IMR-90 (cell line): ENCODE data around the gene IL17REL. TPM values are rescaled to one million over a fixed set of nuclear protein-coding genes. Genes with fewer than 3 reads are reported as not detected.

Experiments
- ATAC-seq: fragments of 200-7000 bp; cut with Tn5 transposase; 2 replicates; pipeline ENCODE4 v1.9.1; 2020; ENCODE audit warnings: low read depth, mild to moderate bottlenecking, moderate library complexity
- BruUV-seq: library from RNA; stranded (reverse); fragments of 400-500 nt; replicated peaks from 2 replicates; lab custom pipeline; 2021; lab: Mats Ljungman, UMichigan
- CTCF ChIA-PET: fragments of 300-600 bp; formaldehyde crosslinking; extraction: SDS; loops from one replicate; lab custom pipeline; 2021; ENCODE audit warnings: antibody characterized with exemption; lab: Yijun Ruan, JAX
- POLR2A ChIA-PET: fragments of 300-600 bp; sonication (Branson Sonifier 250); formaldehyde crosslinking; loops from one replicate; lab custom pipeline; 2022; ENCODE audit warnings: antibody characterized with exemption; ENCODE audit not compliant: unreplicated experiment; lab: Charles Lee
- DNase-seq: peaks from one replicate; pipeline ENCODE4 v3.0.0; 2013
- H2AFZ ChIP-seq: replicated peaks from 2 replicates; pipeline ENCODE3; 2013; ENCODE audit warnings: low read length, mild to moderate bottlenecking; ENCODE audit not compliant: poor library complexity
- H2AK5ac ChIP-seq: 2 replicates; pipeline ENCODE4 v1.6.1; 2013; ENCODE audit warnings: low read depth, low read length, inconsistent platforms
- H2AK9ac ChIP-seq: replicated peaks from 2 replicates; pipeline ENCODE3; 2013; ENCODE audit warnings: mild to moderate bottlenecking, low read depth, low read length, moderate library complexity; ENCODE audit not compliant: poor library complexity
- H2BK120ac ChIP-seq: 2 replicates; pipeline ENCODE4 v1.6.1; 2013; ENCODE audit warnings: low read depth, low read length, inconsistent platforms
- H2BK15ac ChIP-seq: 3 replicates; pipeline ENCODE4 v1.6.1; 2013; ENCODE audit warnings: low read depth, low read length, inconsistent platforms
- H2BK20ac ChIP-seq: 2 replicates; pipeline ENCODE4 v1.6.1; 2013; ENCODE audit warnings: low read depth, mild to moderate bottlenecking, inconsistent platforms, low read length, moderate library complexity
- H2BK5ac ChIP-seq: 2 replicates; pipeline ENCODE4 v1.6.1; 2013; ENCODE audit warnings: mild to moderate bottlenecking, low read depth, low read length, inconsistent platforms; ENCODE audit not compliant: poor library complexity, severe bottlenecking
- H3K14ac ChIP-seq: replicated peaks from 2 replicates; pipeline ENCODE4 v1.6.1; 2013; ENCODE audit warnings: low read depth, low read length, inconsistent platforms
- H3K18ac ChIP-seq: 2 replicates; pipeline ENCODE4 v1.6.1; 2013; ENCODE audit warnings: low read depth, low read length, control low read depth
- H3K23ac ChIP-seq: 2 replicates; pipeline ENCODE4 v1.6.1; 2013; ENCODE audit warnings: low read depth, low read length, inconsistent platforms
- H3K27ac ChIP-seq: 2 replicates; pipeline ENCODE4 v1.5.1; 2013; ENCODE audit warnings: mild to moderate bottlenecking, control low read depth, low read length; ENCODE audit not compliant: insufficient read depth
- H3K27me3 ChIP-seq: 2 replicates; pipeline ENCODE4 v1.6.1; 2013; ENCODE audit warnings: low read length; ENCODE audit not compliant: control insufficient read depth, insufficient read depth
- H3K36me3 ChIP-seq: 2 replicates; pipeline ENCODE4 v1.6.1; 2013; ENCODE audit warnings: low read length, mixed read lengths; ENCODE audit not compliant: control insufficient read depth, insufficient read depth
- H3K4ac ChIP-seq: 2 replicates; pipeline ENCODE4 v1.6.1; 2013; ENCODE audit warnings: low read depth, low read length, inconsistent platforms
- H3K4me1 ChIP-seq: 2 replicates; pipeline ENCODE4 v1.6.1; 2013; ENCODE audit warnings: low read length, mixed read lengths; ENCODE audit not compliant: control insufficient read depth, insufficient read depth
- H3K4me2 ChIP-seq: 2 replicates; pipeline ENCODE4 v1.6.1; 2013; ENCODE audit warnings: low read depth, mild to moderate bottlenecking, control low read depth, low read length, moderate library complexity
- H3K4me3 ChIP-seq: 2 replicates; pipeline ENCODE4 v1.5.1; 2013; ENCODE audit warnings: low read depth, mild to moderate bottlenecking, control low read depth, low read length, moderate library complexity; ENCODE audit not compliant: insufficient read depth
- H3K56ac ChIP-seq: 2 replicates; pipeline ENCODE4 v1.6.1; 2013; ENCODE audit warnings: low read length, inconsistent platforms; ENCODE audit not compliant: insufficient read depth; ENCODE audit errors: extremely low read depth
- H3K79me1 ChIP-seq, 2 experiments: 2 replicates each; pipeline ENCODE4 v1.6.1; 2013; ENCODE audit warnings: low read length in 2 of 2, inconsistent platforms in 1 of 2, low read depth in 1 of 2
- H3K9ac ChIP-seq: 2 replicates; pipeline ENCODE4 v1.6.1; 2013; ENCODE audit warnings: low read depth, low read length, control low read depth
- H3K9me1 ChIP-seq: 2 replicates; pipeline ENCODE4 v1.6.1; 2013; ENCODE audit warnings: low read length, inconsistent platforms; ENCODE audit not compliant: insufficient read depth
- H3K9me3 ChIP-seq: 2 replicates; pipeline ENCODE4 v1.6.1; 2013; ENCODE audit warnings: low read length; ENCODE audit not compliant: control insufficient read depth, insufficient read depth
- H4K20me1 ChIP-seq: 2 replicates; pipeline ENCODE4 v1.6.1; 2013; ENCODE audit warnings: low read length, inconsistent platforms; ENCODE audit not compliant: insufficient read depth
- H4K5ac ChIP-seq: 2 replicates; pipeline ENCODE4 v1.6.1; 2013; ENCODE audit warnings: mild to moderate bottlenecking, low read depth, low read length, control low read depth
- H4K8ac ChIP-seq, 2 experiments: 2 replicates each; pipeline ENCODE4 v1.6.1; 2013; ENCODE audit warnings: low read depth in 2 of 2, low read length in 2 of 2, control low read depth in 1 of 2, inconsistent platforms in 1 of 2
- H4K91ac ChIP-seq: 2 replicates; pipeline ENCODE4 v1.6.1; 2013; ENCODE audit warnings: low read depth, low read length, inconsistent platforms; ENCODE audit not compliant: insufficient read depth
- BHLHE40 ChIP-seq: fragments of 150-350 bp; IDR thresholded peaks from 2 replicates; pipeline ENCODE4 v1.6.1; 2016; ENCODE audit warnings: mild to moderate bottlenecking, low read depth, low read length
- CEBPB ChIP-seq: IDR thresholded peaks from 2 replicates; pipeline ENCODE4 v1.6.1; 2012; ENCODE audit warnings: low read depth, low read length, improper control_type of control experiment
- CHD1 ChIP-seq: IDR thresholded peaks from 2 replicates; pipeline ENCODE4 v1.6.1; 2012; ENCODE audit warnings: low read depth, low read length, improper control_type of control experiment
- FOS ChIP-seq: fragments of 150-350 bp; IDR thresholded peaks from 2 replicates; pipeline ENCODE4 v1.6.1; 2016; ENCODE audit warnings: low read depth, low read length
- MAFK ChIP-seq: IDR thresholded peaks from 2 replicates; pipeline ENCODE4 v1.6.1; 2012; ENCODE audit warnings: low read depth, low read length, improper control_type of control experiment
- MAZ ChIP-seq: IDR thresholded peaks from 2 replicates; pipeline ENCODE4 v1.6.1; 2012; ENCODE audit warnings: low read depth, mild to moderate bottlenecking, low read length, improper control_type of control experiment, moderate library complexity, borderline replicate concordance
- MXI1 ChIP-seq: IDR thresholded peaks from 2 replicates; pipeline ENCODE4 v1.6.1; 2012; ENCODE audit warnings: low read depth, mild to moderate bottlenecking, low read length, moderate library complexity, borderline replicate concordance
- NFE2L2 ChIP-seq: fragments of 150-350 bp; IDR thresholded peaks from 2 replicates; pipeline ENCODE4 v1.6.1; 2016; ENCODE audit warnings: low read depth, mild to moderate bottlenecking, low read length
- POLR2A ChIP-seq: IDR thresholded peaks from 2 replicates; pipeline ENCODE4 v1.6.1; 2012; ENCODE audit warnings: mild to moderate bottlenecking, low read depth, low read length
- RAD21 ChIP-seq: IDR thresholded peaks from 2 replicates; pipeline ENCODE4 v1.6.1; 2012; ENCODE audit warnings: low read length, improper control_type of control experiment
- RCOR1 ChIP-seq: IDR thresholded peaks from 2 replicates; pipeline ENCODE4 v1.6.1; 2012; ENCODE audit warnings: mild to moderate bottlenecking, low read length, improper control_type of control experiment; ENCODE audit not compliant: insufficient replicate concordance
- RFX5 ChIP-seq: IDR thresholded peaks from 2 replicates; pipeline ENCODE4 v1.8.0; 2012; ENCODE audit warnings: low read depth, mild to moderate bottlenecking, low read length, moderate library complexity
- SMC3 ChIP-seq: fragments of 150-350 bp; IDR thresholded peaks from 2 replicates; pipeline ENCODE4 v1.6.1; 2016; ENCODE audit warnings: low read depth, mild to moderate bottlenecking, antibody characterized with exemption, low read length, moderate library complexity
- WGBS, 2 experiments: methylation state at CpG; one replicate each; pipeline versions ENCODE4 v1.1.5 to v1.1.7; 2013; ENCODE audit warnings: missing lambda C conversion rate in 2 of 2; ENCODE audit not compliant: insufficient read length in 1 of 2; ENCODE audit errors: extremely low coverage in 2 of 2; 5-methylcytosine and 5-hydroxymethylcytosine counted together
- dilution Hi-C: fragments of 300-500 bp; cut with HindIII; formaldehyde crosslinking; loops from one replicate; pipeline ENCODE4 v1.14.3; 2018; ENCODE audit warnings: low sequenced_read_pairs; ENCODE audit not compliant: unreplicated experiment
- in situ Hi-C: fragments of 300-500 bp; cut with MboI; formaldehyde crosslinking; loops from 3 replicates; pipeline ENCODE4 v1.14.3; 2019; ENCODE audit warnings: low sequenced_read_pairs, inconsistent platforms, mixed read lengths
- intact Hi-C: fragments of 100-400 bp; cut with micrococcal nuclease; formaldehyde crosslinking; loops from 2 replicates; pipeline ENCODE4 v1.10.0; 2022
- polyA plus RNA-seq, 3 experiments: library from polyadenylated mRNA; depleted of rRNA; stranded (reverse); fragments of >200 nt; gene quantifications; 2 replicates each; pipeline ENCODE4 v1.2.3, GENCODE V29; 2012; ENCODE audit warnings: low replicate concordance in 1 of 3
- total RNA-seq: library from RNA; depleted of rRNA; stranded (reverse); fragments of >200 nt; gene quantifications from 2 replicates; pipeline ENCODE4 v1.2.3, GENCODE V29; 2012
- TF ChIP-seq, protein P1 (sequence below): fragments of 150-350 bp; IDR thresholded peaks from 2 replicates; pipeline ENCODE4 v1.6.1; 2017; ENCODE audit warnings: mild to moderate bottlenecking, antibody characterized with exemption, low read length, low read depth
- TF ChIP-seq, protein P2 (sequence below): conservative IDR thresholded peaks from 2 replicates; pipeline ENCODE4 v1.5.1; 2012; ENCODE audit warnings: mild to moderate bottlenecking, low read depth, low read length, improper control_type of control experiment
- TF ChIP-seq, protein P3 (sequence below): fragments of 150-350 bp; IDR thresholded peaks from 2 replicates; pipeline ENCODE4 v1.6.1; 2016; ENCODE audit warnings: low read depth, mild to moderate bottlenecking, low read length, moderate library complexity, borderline replicate concordance

Gene IL17REL
- total and polyA plus RNA-seq, 2 of the 4 experiments (the other 2 are of a cell fraction), result not detected

DNA sequence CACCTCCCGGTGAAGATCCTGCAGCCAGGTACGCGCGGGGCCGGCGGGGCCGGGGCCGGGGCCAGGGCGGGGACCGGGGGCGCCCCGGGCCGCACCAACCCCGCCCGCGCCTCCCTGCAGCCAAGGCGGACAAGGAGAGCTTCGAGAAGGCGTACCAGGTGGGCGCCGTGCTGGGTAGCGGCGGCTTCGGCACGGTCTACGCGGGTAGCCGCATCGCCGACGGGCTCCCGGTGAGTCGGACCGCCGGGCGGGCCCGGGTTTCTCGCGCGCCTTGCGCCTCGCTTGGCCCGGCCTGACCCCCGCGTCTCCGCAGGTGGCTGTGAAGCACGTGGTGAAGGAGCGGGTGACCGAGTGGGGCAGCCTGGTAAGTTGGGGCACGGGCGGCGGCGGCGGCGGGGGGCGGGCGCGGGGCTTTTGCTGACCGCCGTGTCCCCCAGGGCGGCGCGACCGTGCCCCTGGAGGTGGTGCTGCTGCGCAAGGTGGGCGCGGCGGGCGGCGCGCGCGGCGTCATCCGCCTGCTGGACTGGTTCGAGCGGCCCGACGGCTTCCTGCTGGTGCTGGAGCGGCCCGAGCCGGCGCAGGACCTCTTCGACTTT is 51.5 kb downstream of the IL17REL start:
- DNase-seq, result no peak
- intact Hi-C loops (no loop called here), in situ Hi-C loops (no loop called here), dilution Hi-C loops (no loop called here)
- H2BK120ac ChIP-seq, result no peak overlapping the region
- CTCF ChIA-PET, result no interaction called here
- peaks cover 16 to 44% of the 10 kb centered on the region in 2 experiments for H3K79me1 ChIP-seq
- H4K20me1 ChIP-seq, result peaks cover 37% of the 10 kb centered on the region
- peaks cover 21% of the 10 kb centered on the region for H3K4me1 ChIP-seq
- BruUV-seq, result no TSS peak
- H3K9me3 ChIP-seq, result no peaks in the 10 kb centered on the region
- H3K4me3 ChIP-seq, result peak overlapping the region; percentile 58
- H3K14ac ChIP-seq, result no peak overlapping the region
- 0% methylated on average over 47 of the region's 84 CpGs; no CpG with 5 or more reads in 1 of the 2 experiments for WGBS, 2 experiments
- no peak overlapping the region for H4K8ac ChIP-seq
- H3K4me2 ChIP-seq, result peak overlapping the region; percentile 57
- peak overlapping the region; percentile 67 for H3K27ac ChIP-seq
- H3K4ac ChIP-seq, result no peak overlapping the region
- H2BK20ac ChIP-seq, result no peak overlapping the region
- H2BK5ac ChIP-seq, result peak overlapping the region; percentile 67
- no peak overlapping the region; the same call in 1 of the 2 replicates for H4K91ac ChIP-seq
- no peak overlapping the region for H3K18ac ChIP-seq
- no peaks in the 10 kb centered on the region for H3K27me3 ChIP-seq
- peaks cover 30% of the 10 kb centered on the region for H3K36me3 ChIP-seq
- H4K5ac ChIP-seq, result no peak overlapping the region
- H3K23ac ChIP-seq, result no peak overlapping the region
- peak overlapping the region; percentile 97 for H2AFZ ChIP-seq
- peak overlapping the region; percentile 17; the same call in 1 of the 2 replicates for H3K56ac ChIP-seq
- H2BK15ac ChIP-seq, result no peak overlapping the region
- peak; percentile 0; the same call in 1 of the 2 replicates for ATAC-seq
- H3K9me1 ChIP-seq, result peaks cover 3% of the 10 kb centered on the region; the same call in 1 of the 2 replicates
- H2AK9ac ChIP-seq, result peak overlapping the region; percentile 96
- TF ChIP-seq, protein P1, sequence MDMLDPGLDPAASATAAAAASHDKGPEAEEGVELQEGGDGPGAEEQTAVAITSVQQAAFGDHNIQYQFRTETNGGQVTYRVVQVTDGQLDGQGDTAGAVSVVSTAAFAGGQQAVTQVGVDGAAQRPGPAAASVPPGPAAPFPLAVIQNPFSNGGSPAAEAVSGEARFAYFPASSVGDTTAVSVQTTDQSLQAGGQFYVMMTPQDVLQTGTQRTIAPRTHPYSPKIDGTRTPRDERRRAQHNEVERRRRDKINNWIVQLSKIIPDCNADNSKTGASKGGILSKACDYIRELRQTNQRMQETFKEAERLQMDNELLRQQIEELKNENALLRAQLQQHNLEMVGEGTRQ, result no peak
- no peak for TF ChIP-seq RCOR1
- TF ChIP-seq MAZ, result no peak
- no peak for TF ChIP-seq RFX5
- TF ChIP-seq RAD21, result no peak
- no peak for TF ChIP-seq NFE2L2
- TF ChIP-seq CHD1, result no peak; the same call in 1 of the 2 replicates
- TF ChIP-seq, protein P2, sequence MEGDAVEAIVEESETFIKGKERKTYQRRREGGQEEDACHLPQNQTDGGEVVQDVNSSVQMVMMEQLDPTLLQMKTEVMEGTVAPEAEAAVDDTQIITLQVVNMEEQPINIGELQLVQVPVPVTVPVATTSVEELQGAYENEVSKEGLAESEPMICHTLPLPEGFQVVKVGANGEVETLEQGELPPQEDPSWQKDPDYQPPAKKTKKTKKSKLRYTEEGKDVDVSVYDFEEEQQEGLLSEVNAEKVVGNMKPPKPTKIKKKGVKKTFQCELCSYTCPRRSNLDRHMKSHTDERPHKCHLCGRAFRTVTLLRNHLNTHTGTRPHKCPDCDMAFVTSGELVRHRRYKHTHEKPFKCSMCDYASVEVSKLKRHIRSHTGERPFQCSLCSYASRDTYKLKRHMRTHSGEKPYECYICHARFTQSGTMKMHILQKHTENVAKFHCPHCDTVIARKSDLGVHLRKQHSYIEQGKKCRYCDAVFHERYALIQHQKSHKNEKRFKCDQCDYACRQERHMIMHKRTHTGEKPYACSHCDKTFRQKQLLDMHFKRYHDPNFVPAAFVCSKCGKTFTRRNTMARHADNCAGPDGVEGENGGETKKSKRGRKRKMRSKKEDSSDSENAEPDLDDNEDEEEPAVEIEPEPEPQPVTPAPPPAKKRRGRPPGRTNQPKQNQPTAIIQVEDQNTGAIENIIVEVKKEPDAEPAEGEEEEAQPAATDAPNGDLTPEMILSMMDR, result no peak
- TF ChIP-seq BHLHE40, result no peak
- TF ChIP-seq POLR2A, result no peak
- no peak for TF ChIP-seq MAFK
- TF ChIP-seq CEBPB, result no peak
- TF ChIP-seq MXI1, result no peak
- TF ChIP-seq, protein P3, sequence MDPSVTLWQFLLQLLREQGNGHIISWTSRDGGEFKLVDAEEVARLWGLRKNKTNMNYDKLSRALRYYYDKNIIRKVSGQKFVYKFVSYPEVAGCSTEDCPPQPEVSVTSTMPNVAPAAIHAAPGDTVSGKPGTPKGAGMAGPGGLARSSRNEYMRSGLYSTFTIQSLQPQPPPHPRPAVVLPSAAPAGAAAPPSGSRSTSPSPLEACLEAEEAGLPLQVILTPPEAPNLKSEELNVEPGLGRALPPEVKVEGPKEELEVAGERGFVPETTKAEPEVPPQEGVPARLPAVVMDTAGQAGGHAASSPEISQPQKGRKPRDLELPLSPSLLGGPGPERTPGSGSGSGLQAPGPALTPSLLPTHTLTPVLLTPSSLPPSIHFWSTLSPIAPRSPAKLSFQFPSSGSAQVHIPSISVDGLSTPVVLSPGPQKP, result no peak
- TF ChIP-seq SMC3, result no peak
- no peak for TF ChIP-seq FOS
- POLR2A ChIA-PET, result no interaction called here
- peak overlapping the region; percentile 67; the same call in 1 of the 2 replicates for H2AK5ac ChIP-seq
- H3K9ac ChIP-seq, result peak overlapping the region; percentile 68
